Activated naive CD4-positive, alpha-beta T cell treated with anti-CD3 and anti-CD28 coated beads, Interleukin-2, amount 50 U/mL, for 16 hours (primary cell): ENCODE data around the gene CCT3.
"Not testable (repeated sequence)": the region's sequence is repeated elsewhere in the genome, so short reads cannot be mapped to it uniquely, and the experiment has no call there.

ENCODE experiments used
- DNase-seq: peaks from one replicate; pipeline ENCODE4 v3.0.0-alpha.2; 2020

CCT3 gene

GRCh38 chr1:156338180-156338976, at the start of gene CCT3, which contains the start of gene TSACC:
TSS of gene CCT3 (minus strand) at chr1:156338292. CDS start at chr1:156338184, 108 bp downstream.
TSS of gene TSACC (plus strand) at chr1:156338526. CDS start at chr1:156339758, 1,232 bp downstream.
- peak; percentile 98 for DNase-seq

- DNase-seq = no peak
Measured at GRCh38 chr1:156387870-156388173, 49.7 kb upstream of the CCT3 start.

GRCh38 chr1:156386949-156387869, 49.1 kb upstream of the CCT3 start:
- no peak for DNase-seq

- DNase-seq = no peak
Measured at GRCh38 chr1:156386134-156386901, 48.2 kb upstream of the CCT3 start.

- DNase-seq = peak; percentile 71
Measured at GRCh38 chr1:156385534-156386031, 47.5 kb upstream of the CCT3 start.

GRCh38 chr1:156384658-156385057, 46.6 kb upstream of the CCT3 start:
- DNase-seq = no peak

- no peak for DNase-seq
Measured at GRCh38 chr1:156384007-156384406, 45.9 kb upstream of the CCT3 start.

- peak; percentile 65 for DNase-seq
Measured at GRCh38 chr1:156383023-156383422, 44.9 kb upstream of the CCT3 start.

GRCh38 chr1:156382561-156382960, 44.5 kb upstream of the CCT3 start:
- DNase-seq = no peak

- DNase-seq = no peak
Measured at GRCh38 chr1:156379420-156380165, 41.5 kb upstream of the CCT3 start.

GRCh38 chr1:156378557-156378956, 40.5 kb upstream of the CCT3 start:
- DNase-seq = no peak

GRCh38 chr1:156376958-156377919, 39.1 kb upstream of the CCT3 start:
- no peak for DNase-seq

- no peak for DNase-seq
Measured at GRCh38 chr1:156376146-156376545, 38.1 kb upstream of the CCT3 start.

- DNase-seq = no peak
Measured at GRCh38 chr1:156373546-156373945, 35.5 kb upstream of the CCT3 start.

- no peak for DNase-seq
Measured at GRCh38 chr1:156372876-156373275, 34.8 kb upstream of the CCT3 start.

- no peak for DNase-seq
Measured at GRCh38 chr1:156372265-156372586, 34.1 kb upstream of the CCT3 start.

- no peak for DNase-seq
Measured at GRCh38 chr1:156371553-156372264, 33.6 kb upstream of the CCT3 start.

GRCh38 chr1:156369685-156370286, 31.7 kb upstream of the CCT3 start:
- DNase-seq = not testable (repeated sequence)

GRCh38 chr1:156368889-156369684, 31.0 kb upstream of the CCT3 start, which contains the start of gene RHBG:
TSS of gene RHBG (plus strand) at chr1:156369211. CDS start at chr1:156369250, 39 bp downstream.
- peak; percentile 29 for DNase-seq
